MM.1S (cell line): ENCODE data around the gene TBC1D22B.
A peak's percentile ranks its signal among the peaks of the same experiment; 100 is the strongest.

Experiments used
- DNase-seq: peaks from one replicate; pipeline ENCODE4 v3.0.0-alpha.2; 2015
- H2AFZ ChIP-seq: fragments of 300-600 bp; sonication (generic); 2 replicates; pipeline ENCODE4 v1.6.0; 2016; ENCODE audit warnings: antibody characterized with exemption, low read length
- H3F3A ChIP-seq: fragments of 300-600 bp; sonication (generic); 2 replicates; pipeline ENCODE4 v1.6.1; 2016; ENCODE audit warnings: mild to moderate bottlenecking, antibody characterized with exemption, low read length, moderate library complexity, mixed read lengths; ENCODE audit not compliant: insufficient read depth
- H3K27ac ChIP-seq: fragments of 300-600 bp; sonication (generic); 2 replicates; pipeline ENCODE4 v1.5.1; 2016; ENCODE audit warnings: mild to moderate bottlenecking, low read length
- H3K27me3 ChIP-seq: fragments of 300-600 bp; sonication (generic); replicated peaks from 2 replicates; pipeline ENCODE4 v1.6.0; 2016; ENCODE audit warnings: low read length; ENCODE audit not compliant: insufficient read depth
- H3K36me3 ChIP-seq: fragments of 300-600 bp; sonication (generic); replicated peaks from 2 replicates; pipeline ENCODE4 v1.6.1; 2016; ENCODE audit warnings: mild to moderate bottlenecking, low read length, mixed read lengths; ENCODE audit not compliant: insufficient read depth
- H3K4me1 ChIP-seq: fragments of 300-600 bp; sonication (generic); 2 replicates; pipeline ENCODE4 v1.6.1; 2016; ENCODE audit warnings: low read length, mixed read lengths
- H3K4me2 ChIP-seq: fragments of 300-600 bp; sonication (generic); 2 replicates; pipeline ENCODE4 v1.6.0; 2016; ENCODE audit warnings: low read depth, low read length
- H3K4me3 ChIP-seq: fragments of 300-600 bp; sonication (generic); 2 replicates; pipeline ENCODE4 v1.5.1; 2016; ENCODE audit warnings: low read length, mixed read lengths
- H3K79me2 ChIP-seq: fragments of 300-600 bp; sonication (generic); 2 replicates; pipeline ENCODE4 v1.6.1; 2016; ENCODE audit warnings: mixed run types, low read length, mixed read lengths
- H3K9ac ChIP-seq: fragments of 300-600 bp; sonication (generic); 2 replicates; pipeline ENCODE4 v1.6.1; 2016; ENCODE audit warnings: low read length, mixed read lengths
- H3K9me2 ChIP-seq: fragments of 300-600 bp; sonication (generic); replicated peaks from 2 replicates; pipeline ENCODE4 v1.6.1; 2016; ENCODE audit warnings: mild to moderate bottlenecking, low read length, mixed read lengths; ENCODE audit not compliant: insufficient read depth
- H3K9me3 ChIP-seq: fragments of 300-600 bp; sonication (generic); replicated peaks from 2 replicates; pipeline ENCODE4 v1.6.1; 2016; ENCODE audit warnings: mild to moderate bottlenecking, low read length, mixed read lengths; ENCODE audit not compliant: insufficient read depth
- H4K20me1 ChIP-seq: fragments of 300-600 bp; sonication (generic); 2 replicates; pipeline ENCODE4 v1.6.1; 2016; ENCODE audit warnings: mild to moderate bottlenecking, low read length, moderate library complexity, mixed read lengths; ENCODE audit not compliant: insufficient read depth
- EZH2 ChIP-seq: fragments of 300-600 bp; sonication (generic); optimal IDR thresholded peaks from 2 replicates; pipeline ENCODE3; 2017; ENCODE audit warnings: low read depth, mild to moderate bottlenecking, antibody characterized with exemption, low read length, mixed read lengths
- EZH2phosphoT487 ChIP-seq: fragments of 300-600 bp; sonication (generic); IDR thresholded peaks from 2 replicates; pipeline ENCODE4 v1.6.1; 2018; ENCODE audit warnings: antibody characterized with exemption, low read length
- TF ChIP-seq, protein P1 (sequence below): fragments of 300-600 bp; sonication (generic); IDR thresholded peaks from 2 replicates; pipeline ENCODE4 v1.5.1; 2016; ENCODE audit warnings: antibody characterized with exemption, low read length, mixed read lengths

TBC1D22B gene

GRCh38 chr6:37347670-37348111, 90.1 kb downstream of the TBC1D22B start:
- Histone ChIP-seq H3K4me2 (no peak overlapping the region), H3K9me3 (no peaks in the 10 kb centered on the region), H3K36me3 (no peaks in the 10 kb centered on the region), H3K9ac (no peak overlapping the region), H4K20me1 (no peaks in the 10 kb centered on the region), H3K79me2 (no peaks in the 10 kb centered on the region), H3K27ac (no peak overlapping the region), H2AFZ (no peak overlapping the region), H3F3A (no peaks in the 10 kb centered on the region), H3K4me3 (no peak overlapping the region), H3K4me1 (no peaks in the 10 kb centered on the region), H3K27me3 (no peaks in the 10 kb centered on the region), H3K9me2 (no peaks in the 10 kb centered on the region)
- no peak for DNase-seq
- TF ChIP-seq, protein P1, sequence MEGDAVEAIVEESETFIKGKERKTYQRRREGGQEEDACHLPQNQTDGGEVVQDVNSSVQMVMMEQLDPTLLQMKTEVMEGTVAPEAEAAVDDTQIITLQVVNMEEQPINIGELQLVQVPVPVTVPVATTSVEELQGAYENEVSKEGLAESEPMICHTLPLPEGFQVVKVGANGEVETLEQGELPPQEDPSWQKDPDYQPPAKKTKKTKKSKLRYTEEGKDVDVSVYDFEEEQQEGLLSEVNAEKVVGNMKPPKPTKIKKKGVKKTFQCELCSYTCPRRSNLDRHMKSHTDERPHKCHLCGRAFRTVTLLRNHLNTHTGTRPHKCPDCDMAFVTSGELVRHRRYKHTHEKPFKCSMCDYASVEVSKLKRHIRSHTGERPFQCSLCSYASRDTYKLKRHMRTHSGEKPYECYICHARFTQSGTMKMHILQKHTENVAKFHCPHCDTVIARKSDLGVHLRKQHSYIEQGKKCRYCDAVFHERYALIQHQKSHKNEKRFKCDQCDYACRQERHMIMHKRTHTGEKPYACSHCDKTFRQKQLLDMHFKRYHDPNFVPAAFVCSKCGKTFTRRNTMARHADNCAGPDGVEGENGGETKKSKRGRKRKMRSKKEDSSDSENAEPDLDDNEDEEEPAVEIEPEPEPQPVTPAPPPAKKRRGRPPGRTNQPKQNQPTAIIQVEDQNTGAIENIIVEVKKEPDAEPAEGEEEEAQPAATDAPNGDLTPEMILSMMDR: no peak
- no peak for TF ChIP-seq EZH2phosphoT487
- TF ChIP-seq EZH2: no peak

DNA sequence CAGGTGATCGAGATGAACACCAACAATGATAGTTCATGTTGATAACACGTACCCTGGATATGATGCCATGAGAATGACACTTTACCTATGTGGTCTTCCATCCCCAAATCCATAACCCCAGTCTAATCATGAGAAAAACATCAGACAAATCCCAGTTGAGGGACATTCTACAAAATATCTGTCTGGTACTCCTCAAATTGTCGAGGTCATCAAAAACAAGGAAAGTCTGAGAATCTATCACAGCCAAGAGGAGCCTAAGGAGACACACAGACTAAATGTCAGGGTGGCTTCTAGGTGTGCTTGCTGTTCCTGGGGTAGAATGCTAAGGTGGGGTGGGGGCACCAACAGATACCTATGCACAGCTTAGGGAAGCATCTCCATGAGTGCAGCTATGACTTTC, 93.5 kb downstream of the TBC1D22B start:
- no peak overlapping the region for H3K4me2 ChIP-seq
- H3K36me3 ChIP-seq: no peaks in the 10 kb centered on the region
- TF ChIP-seq EZH2 (no peak), EZH2phosphoT487 (no peak)
- TF ChIP-seq, protein P1: no peak
- no peak overlapping the region for H3K4me3 ChIP-seq
- no peaks in the 10 kb centered on the region for H3K4me1 ChIP-seq
- no peaks in the 10 kb centered on the region for H4K20me1 ChIP-seq
- no peaks in the 10 kb centered on the region for H3F3A ChIP-seq
- H3K27me3 ChIP-seq: no peaks in the 10 kb centered on the region
- H3K79me2 ChIP-seq: peaks cover 21% of the 10 kb centered on the region
- H2AFZ ChIP-seq: no peak overlapping the region
- no peaks in the 10 kb centered on the region for H3K9me2 ChIP-seq
- H3K9ac ChIP-seq: no peak overlapping the region
- no peaks in the 10 kb centered on the region for H3K9me3 ChIP-seq
- no peak for DNase-seq
- no peak overlapping the region for H3K27ac ChIP-seq

DNA sequence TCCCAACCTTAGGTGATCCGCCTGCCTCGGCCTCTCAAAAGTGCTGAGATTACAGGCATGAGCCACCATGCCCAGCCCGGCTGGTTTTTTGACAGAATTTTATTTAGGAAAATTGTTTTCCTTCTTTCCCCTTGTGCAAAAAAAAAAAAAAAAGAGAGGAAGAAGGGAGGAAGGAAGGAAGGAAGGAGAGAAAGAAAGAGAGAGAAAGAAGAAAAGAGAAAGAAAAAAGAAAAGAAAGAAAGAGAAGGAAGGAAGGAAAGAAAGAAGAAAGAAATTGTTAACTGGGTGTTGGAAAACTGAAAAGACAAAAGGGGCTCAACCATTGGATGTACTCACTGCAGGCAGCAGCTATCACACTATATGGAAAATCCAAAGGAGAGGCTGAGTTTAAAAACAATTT, 94.8 kb downstream of the TBC1D22B start:
- no peaks in the 10 kb centered on the region for H3K9me2 ChIP-seq
- no peak for DNase-seq
- no peak overlapping the region for H3K4me2 ChIP-seq
- H3K9me3 ChIP-seq: no peaks in the 10 kb centered on the region
- no peaks in the 10 kb centered on the region for H3K4me1 ChIP-seq
- no peaks in the 10 kb centered on the region for H3F3A ChIP-seq
- H4K20me1 ChIP-seq: no peaks in the 10 kb centered on the region
- no peak overlapping the region for H3K4me3 ChIP-seq
- H3K27ac ChIP-seq: no peak overlapping the region
- no peaks in the 10 kb centered on the region for H3K36me3 ChIP-seq
- no peak overlapping the region for H2AFZ ChIP-seq
- no peaks in the 10 kb centered on the region for H3K27me3 ChIP-seq
- no peak overlapping the region for H3K9ac ChIP-seq
- TF ChIP-seq EZH2: no peak
- peaks cover 35% of the 10 kb centered on the region for H3K79me2 ChIP-seq

- DNase-seq: peak; percentile 83
- Histone ChIP-seq H3K4me1 (no peaks in the 10 kb centered on the region), H2AFZ (peak within 1 kb of the TSS; percentile 98), H3K27ac (no peak within 1 kb of the TSS), H3K4me2 (peak within 1 kb of the TSS; percentile 93), H4K20me1 (no peaks in the 10 kb centered on the region), H3K79me2 (peaks cover 46% of the 10 kb centered on the region), H3K9me2 (no peaks in the 10 kb centered on the region), H3K9ac (peak within 1 kb of the TSS; percentile 76), H3K27me3 (no peaks in the 10 kb centered on the region), H3K36me3 (no peaks in the 10 kb centered on the region), H3K9me3 (no peaks in the 10 kb centered on the region), H3K4me3 (peak within 1 kb of the TSS; percentile 93), H3F3A (no peaks in the 10 kb centered on the region)
- TF ChIP-seq, protein P1: no peak
- TF ChIP-seq EZH2phosphoT487 (no peak), EZH2 (no peak)
These were observed 96.4 kb downstream of the TBC1D22B start, which contains the start of gene RNF8 for GRCh38 chr6:37353761-37354525. RNF8 (plus strand) TSS chr6:37353983; CDS start chr6:37354165, 182 bp downstream.
